Uterus (tissue), 2 donors: ENCODE data around the gene ZBTB47.

ENCODE experiments used
- POLR2A ChIP-seq, 2 donors: fragments of 450-650 bp; IDR thresholded peaks; one replicate each; pipeline ENCODE4 v1.6.1; 2016; ENCODE audit warnings: antibody characterized with exemption in 2 of 2, mild to moderate bottlenecking in 1 of 2, moderate library complexity in 1 of 2
- TF ChIP-seq, protein P1 (sequence below), 4 experiments: fragments of 200-600 bp in 2 of 4; fragments of 450-650 bp in 2 of 4; sonication (generic) in 2 of 4; IDR thresholded peaks; one replicate each; pipeline ENCODE4 v1.5.1; 2016 to 2019; ENCODE audit warnings: antibody characterized with exemption in 4 of 4, mild to moderate bottlenecking in 2 of 4, moderate library complexity in 1 of 4

DNA sequence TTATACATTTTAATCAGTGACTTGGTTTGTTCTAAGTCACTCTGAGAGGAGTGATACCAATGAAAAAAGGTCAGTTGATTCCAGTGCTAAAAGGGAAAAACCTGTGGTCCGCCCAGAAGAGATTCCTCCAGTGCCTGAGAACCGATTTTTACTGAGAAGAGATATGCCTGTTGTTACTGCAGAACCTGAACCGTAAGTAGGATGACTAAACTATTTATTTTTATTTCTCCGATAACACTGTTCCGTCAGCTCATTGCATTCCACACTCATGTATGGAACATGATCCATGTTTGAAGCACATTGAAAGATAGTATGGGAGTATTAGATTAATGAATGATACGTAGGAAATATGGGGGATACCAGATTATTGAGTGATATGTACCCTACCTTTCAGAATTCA lies 20.0 kb upstream of the ZBTB47 start:
- TF ChIP-seq, protein P1, sequence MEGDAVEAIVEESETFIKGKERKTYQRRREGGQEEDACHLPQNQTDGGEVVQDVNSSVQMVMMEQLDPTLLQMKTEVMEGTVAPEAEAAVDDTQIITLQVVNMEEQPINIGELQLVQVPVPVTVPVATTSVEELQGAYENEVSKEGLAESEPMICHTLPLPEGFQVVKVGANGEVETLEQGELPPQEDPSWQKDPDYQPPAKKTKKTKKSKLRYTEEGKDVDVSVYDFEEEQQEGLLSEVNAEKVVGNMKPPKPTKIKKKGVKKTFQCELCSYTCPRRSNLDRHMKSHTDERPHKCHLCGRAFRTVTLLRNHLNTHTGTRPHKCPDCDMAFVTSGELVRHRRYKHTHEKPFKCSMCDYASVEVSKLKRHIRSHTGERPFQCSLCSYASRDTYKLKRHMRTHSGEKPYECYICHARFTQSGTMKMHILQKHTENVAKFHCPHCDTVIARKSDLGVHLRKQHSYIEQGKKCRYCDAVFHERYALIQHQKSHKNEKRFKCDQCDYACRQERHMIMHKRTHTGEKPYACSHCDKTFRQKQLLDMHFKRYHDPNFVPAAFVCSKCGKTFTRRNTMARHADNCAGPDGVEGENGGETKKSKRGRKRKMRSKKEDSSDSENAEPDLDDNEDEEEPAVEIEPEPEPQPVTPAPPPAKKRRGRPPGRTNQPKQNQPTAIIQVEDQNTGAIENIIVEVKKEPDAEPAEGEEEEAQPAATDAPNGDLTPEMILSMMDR (IDR thresholded peaks at IDR 0.05): no peak
- no peak for TF ChIP-seq POLR2A (IDR thresholded peaks at IDR 0.05)
